Dermis blood vessel endothelial cell (primary cell): ENCODE data around the gene NAV3. TPM values are rescaled to one million over a fixed set of nuclear protein-coding genes. Genes with fewer than 3 reads are reported as not detected.

Source experiments
- DNase-seq: peaks from one replicate; pipeline ENCODE4 v3.0.0; 2010
- total RNA-seq: library from RNA; depleted of rRNA; stranded (reverse); fragments of >200 nt; gene quantifications from 2 replicates; pipeline ENCODE4 v1.2.3, GENCODE V29; 2014

NAV3 gene
- total RNA-seq, 1 donor from 2014 or later, result 5.4 TPM

DNA sequence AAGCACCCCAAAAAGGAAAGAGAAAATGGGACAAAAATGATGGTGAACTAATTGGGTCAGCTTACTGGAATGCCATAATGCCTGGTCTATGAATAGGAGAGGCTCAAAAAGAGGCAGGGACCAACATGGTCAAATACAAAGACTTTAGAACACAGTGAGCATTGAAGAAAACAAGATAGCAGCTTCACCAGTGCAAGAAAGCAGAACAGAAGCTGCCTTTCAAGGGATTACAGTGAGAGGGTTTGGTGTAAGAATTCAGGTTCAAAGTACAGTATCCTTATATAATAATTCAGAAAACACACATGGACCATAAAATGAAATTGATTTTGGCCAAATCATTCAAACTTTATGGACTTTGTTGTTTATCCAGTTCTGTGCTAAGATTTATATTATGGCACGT, 162.1 kb downstream of the NAV3 start:
- DNase-seq, result no peak

DNA sequence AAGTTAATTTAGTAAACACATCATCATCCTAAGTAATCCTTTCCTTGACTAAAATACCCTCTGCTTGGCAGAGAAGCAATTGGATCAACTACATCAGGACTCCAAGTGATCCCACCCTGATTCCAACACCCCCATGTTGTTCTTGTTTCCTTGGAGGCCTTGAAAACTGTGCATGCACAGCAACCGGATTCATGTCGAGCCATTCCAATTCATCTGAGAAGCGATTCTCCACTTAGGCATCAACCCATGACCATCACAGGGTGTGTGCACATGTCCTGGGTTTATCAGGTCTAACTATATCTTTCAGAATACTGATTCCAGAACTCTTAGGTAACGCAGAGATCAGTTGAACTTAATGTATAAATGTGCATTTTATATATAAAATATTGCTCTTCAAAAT, 163.0 kb downstream of the NAV3 start:
- no peak for DNase-seq

GRCh38 chr12:77995436-77996167, 164.9 kb downstream of the NAV3 start:
- peak; percentile 10 for DNase-seq

GRCh38 chr12:77996670-77997069, 166.0 kb downstream of the NAV3 start:
- no peak for DNase-seq

DNA sequence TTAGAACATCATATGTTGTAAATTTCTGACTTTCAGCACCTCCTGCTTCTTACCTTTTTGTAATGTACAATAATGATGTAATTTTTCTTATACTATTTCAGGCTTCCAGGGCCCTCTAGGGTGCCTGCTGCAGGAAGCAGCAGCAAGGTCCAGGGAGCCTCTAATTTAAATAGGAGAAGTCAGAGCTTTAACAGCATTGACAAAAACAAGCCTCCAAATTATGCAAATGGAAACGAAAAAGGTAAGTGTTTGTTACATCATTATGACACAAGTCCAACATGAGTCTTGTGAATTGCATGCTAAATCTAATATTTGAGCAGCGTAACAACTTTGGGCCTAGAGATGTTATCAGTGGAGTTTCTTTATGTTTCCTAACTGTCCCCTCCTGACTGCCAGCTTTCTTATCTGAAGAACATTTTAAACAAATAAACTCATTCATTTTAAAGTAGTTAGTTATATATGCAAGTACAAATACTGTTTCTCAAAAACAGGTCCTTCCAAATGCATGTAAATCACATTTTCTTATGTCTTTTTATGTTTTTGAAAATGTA, 167.6 kb downstream of the NAV3 start:
- no peak for DNase-seq

DNA sequence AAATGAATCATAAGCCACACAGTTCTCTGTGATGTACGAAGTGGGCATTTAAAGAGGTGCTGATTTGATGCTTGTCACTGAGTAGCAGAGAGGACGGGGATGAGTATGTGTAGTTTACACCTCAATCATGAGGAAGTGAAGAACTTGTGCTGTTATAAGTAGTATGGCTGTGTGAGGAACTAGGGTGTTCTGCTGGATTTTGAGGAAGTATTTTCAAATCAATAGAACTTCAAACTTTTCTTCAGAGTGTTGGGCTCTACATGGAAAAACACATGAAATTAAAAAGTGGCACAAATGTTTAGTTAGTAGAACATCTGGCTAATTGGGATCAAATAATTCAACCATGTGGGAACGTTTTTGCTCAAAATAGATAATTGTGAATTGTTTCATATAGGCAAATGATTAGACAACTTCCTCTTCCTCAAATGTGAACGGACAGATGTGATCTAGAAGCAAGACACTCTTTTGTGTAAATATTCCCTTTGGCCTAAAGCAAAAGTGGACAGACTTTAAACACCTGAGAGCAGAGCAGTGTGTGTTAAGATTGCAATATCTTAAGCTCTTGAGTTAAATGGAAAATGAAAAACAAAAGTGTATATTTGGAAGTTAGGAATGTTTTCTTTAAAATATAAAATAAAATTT, 168.5 kb downstream of the NAV3 start:
- DNase-seq, result peak; percentile 9

DNA sequence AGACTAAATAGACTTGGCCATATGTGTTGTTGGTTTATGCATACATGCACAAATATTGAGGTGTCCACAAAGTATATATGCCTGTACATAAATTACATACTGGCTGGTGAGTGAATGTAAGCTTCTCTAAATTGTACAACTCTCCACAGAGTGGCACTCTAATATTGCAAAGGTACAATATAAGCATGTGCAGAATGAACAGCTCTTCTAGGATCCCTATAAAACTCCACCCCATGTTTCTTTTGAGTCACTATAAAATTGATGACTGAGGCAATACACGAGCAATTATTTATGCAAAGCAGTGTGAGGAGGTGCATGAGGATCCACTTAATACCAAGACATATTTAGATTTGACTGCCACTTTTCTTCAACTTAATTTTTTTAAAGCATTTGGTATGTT, 172.2 kb downstream of the NAV3 start:
- DNase-seq, result peak; percentile 13

GRCh38 chr12:78004249-78005093, 173.8 kb downstream of the NAV3 start:
- no peak for DNase-seq

DNA sequence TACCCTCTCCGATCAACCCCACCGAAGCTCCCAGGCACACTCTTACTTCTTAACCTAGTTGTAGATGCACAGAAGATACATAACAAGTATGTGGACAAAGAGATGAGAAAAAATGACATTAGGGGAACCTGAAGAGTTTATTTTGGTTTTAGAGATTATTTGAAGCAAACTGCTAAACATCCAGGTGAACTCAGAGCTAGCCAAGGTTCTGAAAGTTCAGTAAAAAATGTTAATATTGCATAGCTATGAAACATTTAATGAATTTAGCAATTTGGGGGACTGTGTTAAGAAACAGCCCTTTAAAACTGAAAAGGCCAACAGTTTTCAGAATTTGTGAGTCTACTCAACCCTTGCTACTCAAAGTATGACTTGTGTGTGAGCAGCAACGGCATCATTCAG, 174.4 kb downstream of the NAV3 start:
- no peak for DNase-seq

DNA sequence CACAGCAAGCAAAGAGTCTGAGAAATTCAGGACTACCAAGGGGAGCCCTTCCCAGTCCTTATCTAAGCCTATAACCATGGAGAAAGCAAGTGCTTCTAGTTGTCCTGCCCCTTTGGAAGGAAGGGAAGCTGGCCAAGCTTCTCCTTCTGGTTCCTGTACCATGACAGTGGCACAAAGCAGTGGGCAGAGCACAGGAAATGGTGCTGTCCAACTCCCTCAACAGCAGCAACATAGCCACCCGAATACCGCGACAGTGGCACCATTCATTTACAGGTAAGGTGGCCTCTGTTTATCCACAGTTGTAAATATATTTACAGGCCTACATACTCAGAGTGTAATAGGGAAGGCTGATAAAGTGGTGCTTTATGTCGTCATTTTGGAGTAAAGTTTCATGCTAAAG, 176.5 kb downstream of the NAV3 start:
- DNase-seq, result no peak

DNA sequence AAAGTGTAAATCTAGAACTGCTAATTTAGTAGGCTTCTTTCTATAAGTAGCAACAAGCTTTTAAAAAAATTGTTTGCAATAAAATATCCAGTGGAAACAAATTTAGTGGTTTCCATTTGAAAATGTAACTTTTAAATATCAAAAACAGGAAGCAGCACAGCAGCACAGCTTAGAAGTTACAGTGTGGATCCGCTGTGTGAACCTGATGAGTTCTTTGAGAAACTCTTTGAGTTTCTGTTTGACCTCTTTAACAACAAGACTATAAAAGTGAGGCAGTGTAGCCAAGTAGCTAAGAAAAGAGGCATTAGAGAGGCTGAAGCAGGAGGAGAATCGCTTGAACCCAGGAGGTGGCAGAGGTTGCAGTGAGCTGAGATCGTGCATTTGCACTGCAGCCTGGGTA, 178.3 kb downstream of the NAV3 start:
- no peak for DNase-seq

- no peak for DNase-seq
These were observed 187.6 kb downstream of the NAV3 start for GRCh38 chr12:78018171-78018910.

GRCh38 chr12:78018939-78019338, 188.2 kb downstream of the NAV3 start:
- DNase-seq, result no peak

DNA sequence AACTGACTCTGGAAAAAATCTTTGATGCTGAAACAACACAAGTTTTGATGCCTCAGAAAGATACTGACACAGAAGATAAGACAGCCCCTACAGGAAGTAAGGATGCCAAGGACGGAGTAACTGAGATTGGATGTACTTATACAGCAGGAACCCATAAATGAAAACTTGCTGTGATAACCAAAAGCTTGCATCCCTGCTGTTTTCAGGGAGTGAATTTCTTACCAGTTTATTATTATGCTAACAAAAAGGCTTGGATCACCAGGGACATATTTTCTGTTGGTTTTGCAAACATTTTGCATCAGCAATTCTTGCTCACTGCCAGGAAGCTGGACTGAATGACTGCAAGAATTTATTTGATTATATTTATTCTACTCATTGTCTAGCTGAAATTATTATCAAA, 197.7 kb downstream of the NAV3 start:
- no peak for DNase-seq

DNA sequence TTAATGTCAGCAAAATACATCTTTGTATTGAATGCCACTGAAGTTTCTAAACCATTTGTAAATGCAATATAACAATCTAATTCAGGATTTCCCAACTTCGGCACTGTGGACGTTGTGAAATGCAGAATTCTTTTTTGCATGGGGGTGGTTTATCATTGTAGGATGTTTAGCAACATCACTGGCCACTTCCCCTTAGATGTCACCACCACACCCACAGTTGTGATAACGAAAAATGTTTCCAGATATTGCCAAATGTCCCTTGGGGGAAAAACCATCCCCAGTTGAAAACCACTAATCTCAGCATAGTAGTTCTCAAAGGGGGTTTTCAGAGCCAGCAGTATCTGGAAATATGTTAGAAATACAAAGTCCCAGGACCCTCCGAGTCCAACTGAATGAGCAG, 203.3 kb downstream of the NAV3 start:
- DNase-seq, result no peak

GRCh38 chr12:78035901-78036606, 205.4 kb downstream of the NAV3 start:
- DNase-seq, result peak; percentile 13

GRCh38 chr12:78036874-78037273, 206.2 kb downstream of the NAV3 start:
- no peak for DNase-seq

DNA sequence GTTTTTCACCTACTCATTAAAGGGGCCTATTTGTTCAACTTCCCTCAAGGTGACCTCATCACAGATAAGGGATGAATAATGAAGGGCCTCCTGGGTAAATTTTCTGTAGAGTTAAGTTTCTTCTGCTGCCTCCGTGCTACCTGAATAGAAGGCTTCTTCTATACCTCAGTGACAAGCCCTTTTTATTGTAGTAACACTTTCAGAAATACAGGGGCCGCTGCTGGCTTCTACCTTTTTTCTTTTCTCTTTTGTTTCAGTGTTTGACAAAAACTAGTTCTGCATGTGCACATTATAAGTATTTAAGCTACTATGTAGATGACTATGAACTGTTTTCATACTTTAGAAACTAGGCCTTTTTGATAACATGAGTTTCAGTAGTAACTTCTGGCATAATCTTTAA, 207.0 kb downstream of the NAV3 start:
- no peak for DNase-seq

DNA sequence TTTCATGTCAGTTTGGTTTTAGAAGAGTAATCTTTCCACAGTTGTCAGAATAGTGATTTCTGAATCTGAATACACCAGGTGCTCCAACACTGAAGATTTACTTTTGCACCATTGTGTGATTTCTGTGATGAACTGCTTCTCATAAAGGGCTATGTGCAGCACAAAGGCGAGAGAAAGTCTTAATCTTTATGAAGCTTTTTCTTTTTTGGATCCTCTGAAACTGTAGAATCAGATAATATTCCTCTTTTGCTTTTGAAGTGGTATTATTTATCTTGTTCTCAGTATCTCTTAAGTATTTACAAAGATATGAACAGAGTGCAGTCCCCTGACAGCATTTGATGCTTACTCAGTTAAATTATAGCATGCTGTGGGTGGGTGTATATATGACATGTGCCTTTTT, 207.8 kb downstream of the NAV3 start:
- no peak for DNase-seq

- DNase-seq, result no peak
These were observed 208.3 kb downstream of the NAV3 start for GRCh38 chr12:78038986-78039385.

GRCh38 chr12:78040111-78040510, 209.4 kb downstream of the NAV3 start:
- DNase-seq, result no peak

DNA sequence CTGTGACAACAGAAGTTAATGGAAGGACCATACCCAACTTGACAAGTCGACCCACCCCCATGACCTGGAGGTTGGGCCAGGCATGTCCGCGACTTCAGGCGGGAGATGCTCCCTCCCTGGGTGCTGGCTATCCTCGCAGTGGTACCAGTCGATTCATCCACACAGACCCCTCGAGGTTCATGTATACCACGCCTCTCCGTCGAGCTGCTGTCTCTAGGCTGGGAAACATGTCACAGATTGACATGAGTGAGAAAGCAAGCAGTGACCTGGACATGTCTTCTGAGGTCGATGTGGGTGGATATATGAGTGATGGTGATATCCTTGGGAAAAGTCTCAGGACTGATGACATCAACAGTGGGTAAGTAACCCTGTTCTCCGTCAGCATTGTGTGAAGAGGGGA, 220.1 kb downstream of the NAV3 start:
- no peak for DNase-seq
